Keratinocyte (primary cell): Measurements from ENCODE around the gene SLC25A36.

Source experiments
- EZH2 ChIP-seq: IDR thresholded peaks from one replicate; pipeline ENCODE4 v1.6.1; 2012; ENCODE audit warnings: inconsistent platforms, mild to moderate bottlenecking, low read length, moderate library complexity
- TF ChIP-seq, protein P1 (sequence below), 3 experiments: IDR thresholded peaks in 1 of 3; conservative IDR thresholded peaks in 1 of 3; optimal IDR thresholded peaks in 1 of 3; 2 replicates in 2 of 3; 3 replicates in 1 of 3; pipeline versions ENCODE3 to v1.5.1; 2011; ENCODE audit warnings: low read length in 3 of 3, mild to moderate bottlenecking in 3 of 3, moderate library complexity in 2 of 3, control low read depth in 1 of 3, inconsistent platforms in 1 of 3; ENCODE audit not compliant: insufficient read depth in 2 of 3; ENCODE audit errors: extremely low read depth in 1 of 3

DNA sequence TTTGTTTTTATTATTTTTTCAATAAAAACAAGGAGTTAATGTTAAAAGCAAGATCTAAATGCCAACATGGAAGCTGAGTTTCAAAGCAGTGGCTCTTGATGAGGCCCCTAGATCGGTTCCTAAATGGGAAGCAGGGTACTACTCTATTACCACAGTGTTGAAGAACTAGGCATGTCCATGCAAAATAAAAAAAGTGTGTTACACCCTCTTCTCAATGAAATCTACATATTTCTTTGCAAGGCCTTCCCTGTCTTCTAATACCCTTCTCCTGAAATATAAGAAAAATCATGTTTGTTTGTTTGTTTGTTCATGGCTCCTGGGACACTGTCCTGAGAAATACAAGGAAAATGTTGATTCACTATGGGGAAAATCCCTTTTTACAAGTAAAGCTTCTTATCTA, 12.2 kb upstream of the SLC25A36 start:
- TF ChIP-seq, protein P1, sequence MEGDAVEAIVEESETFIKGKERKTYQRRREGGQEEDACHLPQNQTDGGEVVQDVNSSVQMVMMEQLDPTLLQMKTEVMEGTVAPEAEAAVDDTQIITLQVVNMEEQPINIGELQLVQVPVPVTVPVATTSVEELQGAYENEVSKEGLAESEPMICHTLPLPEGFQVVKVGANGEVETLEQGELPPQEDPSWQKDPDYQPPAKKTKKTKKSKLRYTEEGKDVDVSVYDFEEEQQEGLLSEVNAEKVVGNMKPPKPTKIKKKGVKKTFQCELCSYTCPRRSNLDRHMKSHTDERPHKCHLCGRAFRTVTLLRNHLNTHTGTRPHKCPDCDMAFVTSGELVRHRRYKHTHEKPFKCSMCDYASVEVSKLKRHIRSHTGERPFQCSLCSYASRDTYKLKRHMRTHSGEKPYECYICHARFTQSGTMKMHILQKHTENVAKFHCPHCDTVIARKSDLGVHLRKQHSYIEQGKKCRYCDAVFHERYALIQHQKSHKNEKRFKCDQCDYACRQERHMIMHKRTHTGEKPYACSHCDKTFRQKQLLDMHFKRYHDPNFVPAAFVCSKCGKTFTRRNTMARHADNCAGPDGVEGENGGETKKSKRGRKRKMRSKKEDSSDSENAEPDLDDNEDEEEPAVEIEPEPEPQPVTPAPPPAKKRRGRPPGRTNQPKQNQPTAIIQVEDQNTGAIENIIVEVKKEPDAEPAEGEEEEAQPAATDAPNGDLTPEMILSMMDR (optimal IDR thresholded peaks at IDR 0.05 in 1 of 3, IDR thresholded peaks at IDR 0.05 in 1 of 3, conservative IDR thresholded peaks at IDR 0.05 in 1 of 3; ENCODE audit: extremely low read depth in 1 of 3, insufficient read depth in 2 of 3, low read length in 3 of 3) = no peak
- TF ChIP-seq EZH2 = no peak
